GM23338 (cell line): Measurements from ENCODE around the gene TRAPPC12. TPM values are rescaled to one million over a fixed set of nuclear protein-coding genes. Genes with fewer than 3 reads are reported as not detected.

Source experiments
- CTCF ChIP-seq, 2 experiments: fragments of 200-600 bp in 1 of 2; sonication (generic) in 1 of 2; conservative IDR thresholded peaks; 2 replicates each; pipeline versions ENCODE4 v1.5.1 to v1.6.1; 2016 to 2017; ENCODE audit warnings: antibody characterized with exemption in 2 of 2, low read depth in 2 of 2, mild to moderate bottlenecking in 2 of 2, moderate library complexity in 1 of 2
- ETS1 ChIP-seq: IDR thresholded peaks from 2 replicates; pipeline ENCODE4 v1.6.1; 2016; ENCODE audit warnings: antibody characterized with exemption
- NANOG ChIP-seq: IDR thresholded peaks from 2 replicates; pipeline ENCODE4 v1.6.1; 2016; ENCODE audit warnings: antibody characterized with exemption, borderline replicate concordance
- POLR2AphosphoS5 ChIP-seq: IDR thresholded peaks from 2 replicates; pipeline ENCODE4 v1.6.1; 2016; ENCODE audit warnings: antibody characterized with exemption, low read depth
- STAT1 ChIP-seq: IDR thresholded peaks from one replicate; pipeline ENCODE4 v1.6.1; 2016; ENCODE audit warnings: antibody characterized with exemption; ENCODE audit not compliant: unreplicated experiment
- ZNF331 ChIP-seq: fragments of 250-450 bp; sonication (Bioruptor Pico); IDR thresholded peaks from 2 replicates; pipeline ENCODE4 v1.5.0; 2020; ENCODE audit warnings: low read depth, mild to moderate bottlenecking, moderate library complexity
- ZNF462 ChIP-seq: fragments of 250-450 bp; sonication (Bioruptor Pico); IDR thresholded peaks from 2 replicates; pipeline ENCODE4 v1.5.0; 2020; ENCODE audit warnings: mild to moderate bottlenecking, moderate library complexity
- polyA plus RNA-seq: library from polyadenylated mRNA; unstranded; fragments of >200 nt; fragmentation: Nextera tagmentation; extraction: Ambion mirVana; gene quantifications from 2 replicates; pipeline ENCODE4 v1.2.1, GENCODE V29; 2016
- total RNA-seq: library from RNA; depleted of rRNA; stranded (reverse); fragments of >200 nt; shearing (Covaris generic); gene quantifications from 2 replicates; pipeline ENCODE4 v1.2.3, GENCODE V29; 2014

The TRAPPC12 gene
- total and polyA plus RNA-seq, 2 experiments from 2014 or later = 48.9 to 57.7 TPM

- TF ChIP-seq ZNF462 (CRISPR knock-in tag) (no peak), ZNF331 (CRISPR knock-in tag) (no peak), STAT1 (no peak), NANOG (no peak), POLR2AphosphoS5 (no peak), CTCF (conservative IDR thresholded peaks at IDR 0.05; ENCODE audit: low read depth in 2 of 2) (no peak), ETS1 (no peak)
Measured at GRCh38 chr2:3404349-3404894, 24.9 kb downstream of the TRAPPC12 start (continued).
